Inferior parietal cortex (tissue), 1 donor: Measurements from ENCODE around the gene CCDC7.
"Not testable (repeated sequence)": the region's sequence is repeated elsewhere in the genome, so short reads cannot be mapped to it uniquely, and the experiment has no call there.

ENCODE experiments used
- DNase-seq: peaks from one replicate; pipeline ENCODE4 v3.0.0-alpha.2; 2016; ENCODE audit errors: extremely low spot score

The CCDC7 gene

GRCh38 chr10:32887481-32887880, 441.5 kb downstream of the CCDC7 start:
- no peak for DNase-seq

GRCh38 chr10:32888161-32888927, 442.4 kb downstream of the CCDC7 start:
- no peak for DNase-seq

GRCh38 chr10:32889631-32890212, 443.8 kb downstream of the CCDC7 start:
- DNase-seq = no peak

DNA sequence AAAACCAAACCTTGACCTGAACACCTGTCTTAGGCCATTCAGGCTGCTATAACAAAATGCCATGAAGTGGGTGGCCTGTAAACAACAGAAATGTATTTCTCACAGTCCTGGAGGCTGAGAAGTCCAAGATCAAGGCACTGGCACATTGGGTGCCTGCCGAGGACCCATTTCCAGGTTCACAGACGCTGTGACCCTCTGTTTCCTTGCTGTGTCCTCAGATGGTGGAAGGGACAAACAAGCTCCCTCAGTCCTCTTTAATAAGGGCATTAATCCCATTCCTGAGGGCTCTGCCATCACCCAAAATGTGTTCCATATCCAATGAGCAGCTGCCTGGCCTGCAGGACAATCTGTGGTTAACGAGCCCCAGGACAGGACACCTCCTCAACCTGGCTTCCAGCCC, 444.5 kb downstream of the CCDC7 start:
- no peak for DNase-seq

DNA sequence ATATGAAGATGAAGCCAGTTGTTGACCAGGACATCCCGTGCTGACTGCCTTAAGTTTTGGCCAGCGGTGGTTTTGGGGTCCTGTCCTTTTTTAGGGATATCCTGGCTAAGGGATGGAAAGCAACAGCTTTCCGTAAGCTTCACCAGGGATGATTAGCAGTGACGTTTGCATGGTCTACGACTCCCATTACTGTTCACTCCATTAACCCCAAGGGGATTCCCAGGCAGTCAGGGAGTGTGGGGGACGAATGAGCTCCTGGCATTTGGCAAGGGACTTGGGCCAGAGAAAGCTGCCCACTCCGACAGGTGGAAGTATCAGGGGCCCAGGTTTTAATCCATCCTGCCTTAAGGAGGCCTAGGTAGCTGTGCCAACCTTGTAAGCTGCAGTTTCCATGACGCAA, 445.3 kb downstream of the CCDC7 start:
- DNase-seq = no peak

- no peak for DNase-seq
These were observed 447.5 kb downstream of the CCDC7 start for GRCh38 chr10:32893434-32893833.

GRCh38 chr10:32893916-32894664, 448.1 kb downstream of the CCDC7 start:
- no peak for DNase-seq

DNA sequence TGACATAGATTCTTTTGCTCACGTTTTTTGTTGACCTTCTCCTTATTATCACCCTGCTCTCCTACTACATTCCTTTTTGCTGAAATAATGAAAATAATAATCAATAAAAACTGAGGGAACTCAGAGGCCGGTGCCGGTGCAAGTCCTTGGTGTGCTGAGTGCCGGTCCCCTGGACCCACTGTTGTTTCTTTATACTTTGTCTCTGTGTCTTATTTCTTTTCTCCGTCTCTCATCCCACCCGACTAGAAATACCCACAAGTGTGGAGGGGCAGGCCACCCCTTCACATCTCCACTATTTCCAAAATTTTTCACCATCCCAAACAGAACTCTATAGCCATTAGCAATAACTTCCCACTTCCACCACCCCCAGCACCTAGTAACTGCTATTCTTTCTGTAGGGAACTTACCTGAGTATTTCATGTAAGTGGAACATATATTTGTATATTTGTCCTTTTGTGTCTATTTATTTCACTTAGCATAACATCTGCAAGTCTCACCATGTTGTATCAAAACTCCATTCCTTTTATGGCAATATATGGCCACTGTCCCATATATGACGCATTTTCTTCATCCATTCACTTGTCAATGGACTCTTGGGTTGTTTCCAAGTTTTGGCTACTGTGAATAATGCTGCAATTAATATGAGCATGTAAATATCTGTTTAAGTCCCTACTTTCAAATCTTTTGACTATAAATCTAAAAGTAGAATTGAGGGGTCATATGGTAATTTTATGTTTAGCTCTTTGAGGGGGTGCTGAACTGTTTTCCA, 449.4 kb downstream of the CCDC7 start:
- DNase-seq = not testable (repeated sequence)

- DNase-seq = no peak
These were observed 455.9 kb downstream of the CCDC7 start for GRCh38 chr10:32901815-32902214.

DNA sequence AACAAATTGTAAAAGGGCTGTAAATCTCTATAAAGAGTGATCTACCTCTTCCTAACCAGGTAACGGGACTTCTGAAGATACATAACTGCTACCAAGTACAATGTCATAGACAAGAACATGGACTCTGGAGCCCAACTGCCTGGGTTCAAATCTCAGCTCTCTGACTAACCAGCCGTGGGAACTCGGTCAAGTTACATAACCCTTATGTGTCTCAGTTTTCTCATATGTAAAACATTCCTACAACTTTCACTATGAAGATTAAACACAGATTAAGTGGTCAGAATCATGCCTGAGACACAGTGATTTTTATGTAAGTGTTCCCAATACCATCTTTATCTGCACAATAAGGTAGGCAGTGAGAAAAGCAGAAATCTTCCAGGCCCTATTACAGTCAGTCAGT, 459.5 kb downstream of the CCDC7 start:
- no peak for DNase-seq

- no peak for DNase-seq
These were observed 460.7 kb downstream of the CCDC7 start for GRCh38 chr10:32906595-32906994.

DNA sequence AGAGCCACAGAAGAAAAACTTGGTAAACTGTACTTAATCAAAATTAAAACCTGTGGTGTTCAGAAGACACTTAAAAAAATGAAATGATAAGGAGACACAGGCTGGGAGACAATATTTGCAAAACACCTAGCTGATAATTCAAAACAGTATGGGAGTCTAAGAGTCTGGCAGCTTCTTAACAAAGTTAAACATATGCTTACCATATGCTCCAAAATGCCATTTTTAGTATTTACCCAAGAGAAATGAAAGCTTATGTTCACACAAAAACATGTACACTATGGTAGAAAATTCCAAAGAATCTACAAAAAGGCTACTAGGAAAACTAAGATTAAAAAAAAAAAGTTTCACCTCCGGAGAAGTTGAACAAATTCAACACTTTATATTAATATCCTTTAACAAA, 463.5 kb downstream of the CCDC7 start:
- DNase-seq = no peak

DNA sequence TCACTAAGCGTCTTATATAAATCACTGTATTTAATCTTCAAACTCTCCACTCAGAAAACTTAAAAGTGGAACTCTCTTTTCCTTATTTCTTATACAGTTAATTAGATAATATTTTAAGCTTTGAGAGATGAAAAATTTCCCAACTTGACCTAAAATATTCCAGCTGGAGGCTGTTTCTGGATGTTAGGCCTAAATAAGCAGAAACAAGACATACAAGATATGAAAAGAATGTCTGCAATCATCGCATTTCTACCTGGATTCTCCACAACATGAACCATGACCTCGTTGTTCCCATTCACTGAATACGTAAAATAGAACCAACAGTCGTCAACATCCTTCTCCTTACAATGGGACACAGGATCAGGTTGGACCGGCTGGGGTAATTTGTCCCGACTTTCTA, 464.0 kb downstream of the CCDC7 start:
- not testable (repeated sequence) for DNase-seq

- no peak for DNase-seq
These were observed 465.5 kb downstream of the CCDC7 start for GRCh38 chr10:32911285-32912016.

- DNase-seq = not testable (repeated sequence)
These were observed 471.9 kb downstream of the CCDC7 start for GRCh38 chr10:32917817-32918216.

DNA sequence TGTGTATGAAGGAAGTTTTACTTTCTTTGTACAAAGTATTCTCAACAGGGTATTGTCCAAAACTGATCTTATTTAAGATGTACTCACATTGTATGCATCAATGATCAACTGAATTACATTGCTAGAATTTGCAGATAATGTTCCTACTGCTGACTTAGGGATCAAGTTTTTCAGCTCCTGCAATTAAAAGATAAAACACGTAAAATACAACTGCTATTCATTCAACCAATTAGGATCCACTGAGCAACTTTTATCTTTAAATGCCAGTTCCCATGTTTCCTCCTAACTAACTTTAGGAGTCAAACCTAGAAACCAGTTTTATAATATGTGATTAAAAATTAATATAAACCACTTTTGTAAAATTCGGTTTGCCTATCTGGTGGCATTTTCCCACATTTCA, 476.2 kb downstream of the CCDC7 start:
- DNase-seq = no peak

GRCh38 chr10:32923134-32923533, 477.2 kb downstream of the CCDC7 start:
- no peak for DNase-seq

- no peak for DNase-seq
These were observed 477.9 kb downstream of the CCDC7 start for GRCh38 chr10:32923849-32924248.
